NB4 (cell line): Measurements from ENCODE around the gene TRIM28.

Experiments used
- CTCF ChIP-seq: IDR thresholded peaks from one replicate; pipeline ENCODE4 v1.5.1; 2012; ENCODE audit warnings: low read depth, low read length
- POLR2A ChIP-seq: IDR thresholded peaks from 2 replicates; pipeline ENCODE4 v1.6.1; 2011; ENCODE audit warnings: mild to moderate bottlenecking; ENCODE audit not compliant: insufficient read length; ENCODE audit errors: extremely low read depth
- TF ChIP-seq, protein P1 (sequence below): IDR thresholded peaks from 2 replicates; pipeline ENCODE4 v1.6.1; 2011; ENCODE audit warnings: low read depth, low read length

DNA sequence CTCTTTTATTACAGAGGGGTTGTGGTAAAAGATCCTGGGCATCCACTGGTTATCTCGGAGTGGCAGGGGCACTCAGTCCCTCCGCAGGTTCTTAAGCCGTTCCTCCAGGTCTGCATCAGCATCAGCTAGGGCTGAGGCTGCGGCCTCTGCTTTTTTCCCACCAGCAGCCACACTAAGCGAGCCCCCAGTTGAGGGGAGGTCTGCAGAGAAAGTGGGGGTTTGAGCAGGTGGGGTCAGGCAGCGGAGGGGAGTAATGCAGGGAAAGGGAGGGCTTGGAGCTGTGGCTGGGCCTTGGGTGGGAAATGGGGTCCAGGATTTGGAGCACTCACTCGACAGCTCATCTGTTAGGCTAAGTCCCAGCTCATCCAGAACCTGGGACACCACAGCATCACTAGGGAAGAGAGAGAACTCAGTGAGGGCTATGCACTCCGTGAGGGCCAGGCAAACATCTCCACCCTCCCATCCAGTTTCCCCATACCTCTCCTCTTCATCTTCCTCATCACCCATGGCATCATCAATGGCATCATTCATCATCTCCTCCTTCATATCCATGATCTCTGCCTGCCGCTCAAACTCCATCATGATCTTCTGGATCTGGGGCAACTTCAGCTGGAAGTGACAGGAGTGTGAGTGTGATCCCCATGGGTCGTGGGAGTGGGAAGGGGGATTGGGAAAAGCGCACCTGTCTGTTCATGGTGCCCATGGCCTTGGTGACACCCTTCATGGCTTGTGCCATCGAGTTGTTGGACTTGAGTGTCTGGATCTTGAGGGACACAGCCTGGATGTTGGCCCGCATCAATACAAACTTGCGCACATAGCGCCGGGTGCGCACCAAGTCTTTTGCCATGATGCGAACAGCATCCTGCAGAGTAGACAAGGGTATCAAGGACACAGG, 8.0 kb downstream of the TRIM28 start:
- no peak for TF ChIP-seq CTCF
- TF ChIP-seq POLR2A = no peak
- TF ChIP-seq, protein P1, sequence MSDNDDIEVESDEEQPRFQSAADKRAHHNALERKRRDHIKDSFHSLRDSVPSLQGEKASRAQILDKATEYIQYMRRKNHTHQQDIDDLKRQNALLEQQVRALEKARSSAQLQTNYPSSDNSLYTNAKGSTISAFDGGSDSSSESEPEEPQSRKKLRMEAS = no peak
